Measurements from ENCODE around the gene NACC2. TPM values are rescaled to one million over a fixed set of nuclear protein-coding genes. Genes with fewer than 3 reads are reported as not detected.

NACC2 gene
- total and polyA plus RNA-seq, 9 of the 15 experiments (the other 6 are each of a cell fraction or from before 2014, with no cell fraction given), result 0.70 to 25.1 (median 5.6) TPM

DNA sequence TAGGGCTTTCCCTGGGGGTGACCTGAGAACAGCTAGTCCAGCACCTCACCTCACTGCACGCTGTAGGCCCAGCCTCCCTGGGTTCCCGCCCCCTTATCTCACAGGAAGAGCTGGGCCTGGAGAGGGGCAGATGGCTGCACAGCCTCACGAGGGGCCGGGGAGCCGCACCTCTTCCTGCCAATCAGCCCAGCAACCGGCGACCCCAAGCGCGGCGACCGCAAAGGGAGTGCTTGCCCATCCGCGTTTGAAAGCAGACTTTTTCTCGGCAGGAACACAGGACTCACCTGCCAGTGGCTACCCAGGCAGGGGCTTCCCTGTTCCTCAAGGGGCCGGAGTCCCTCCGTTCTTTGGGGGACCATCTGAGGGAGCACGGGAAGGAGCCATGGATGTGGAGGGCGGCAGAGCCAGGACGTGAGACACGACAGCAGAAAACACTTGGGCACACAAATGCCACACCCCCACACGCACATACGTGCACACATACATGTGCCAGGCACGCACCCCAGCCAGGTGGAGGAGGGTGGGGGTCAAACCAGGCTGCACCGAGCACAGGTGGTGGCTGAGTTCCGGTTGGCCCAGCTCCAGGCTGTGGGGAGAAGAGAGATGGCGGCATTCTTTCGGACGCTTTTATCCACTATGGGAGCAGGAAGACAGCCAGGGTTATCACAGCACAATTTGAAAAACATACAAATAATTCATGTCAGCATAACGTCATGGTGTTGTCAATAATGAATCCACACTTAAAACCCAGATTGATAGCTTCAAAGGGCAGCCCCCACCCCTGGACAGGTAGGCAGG, 12.3 kb upstream of the NACC2 start:
- Histone ChIP-seq H2AFZ (ENCODE audit: low read depth, low read length) (peak overlapping the region; percentile 79), H3K36me3 (ENCODE audit: control insufficient read depth, insufficient read depth, low read length) (no peaks in the 10 kb centered on the region), H3K27me3 (ENCODE audit: control insufficient read depth in 2 of 2, insufficient read depth in 2 of 2, low read length in 2 of 2) (no peaks in the 10 kb centered on the region), H3K4me2 (ENCODE audit: insufficient read depth, low read length) (peak overlapping the region; percentile 66), H4K20me1 (replicated peaks; ENCODE audit: control insufficient read depth, insufficient read depth, low read length) (no peaks in the 10 kb centered on the region), H3K4me1 (replicated peaks in 1 of 2; ENCODE audit: control insufficient read depth in 2 of 2, insufficient read depth in 2 of 2, low read length in 2 of 2) (peaks cover 51 to 90% of the 10 kb centered on the region in 2 experiments), H3K9me3 (replicated peaks; ENCODE audit: control insufficient read depth, insufficient read depth, low read depth, low read length) (no peaks in the 10 kb centered on the region), H3K4me3 (no peak overlapping the region), H3K9me1 (ENCODE audit: control insufficient read depth, insufficient read depth, low read length) (no peaks in the 10 kb centered on the region), H3K79me2 (ENCODE audit: control insufficient read depth, insufficient read depth, low read length) (no peaks in the 10 kb centered on the region; the same call in 2 of the 3 replicates), H3K9ac (ENCODE audit: insufficient read depth in 1 of 2, low read depth in 2 of 2, low read length in 2 of 2) (peak overlapping the region; percentile 62 to 85; a peak in 3 of 4 replicates), H3K27ac (ENCODE audit: extremely low read depth, low read depth, low read length) (peak overlapping the region; percentile 79)
- WGBS (ENCODE audit: insufficient coverage, low coverage, missing lambda C conversion rate), result 13% methylated on average over 29 of the region's 29 CpGs
- peak; percentile 90 for FAIRE-seq
- in situ Hi-C loops (cut with MboI) (no loop called here), intact Hi-C loops (cut with micrococcal nuclease) (no loop called here)
- CTCF ChIA-PET (ENCODE audit: low intra/inter-chr PET ratio), result no interaction called here
- DNase-seq (ENCODE audit: extremely low read depth in 1 of 4, low spot score in 3 of 4), result peak; percentile 73 to 92 (median 81)
- ATAC-seq, result peak; percentile 69
- POLR2A ChIA-PET, result interaction anchor here (0.6 to 2.4 kb wide), 8 partner anchors 10 to 190 kb away, joined by 3 to 6 read pairs (median 3); partner anchors contain the start of gene NACC2
- no TSS peak for BruUV-seq (replicated peaks)
- TF ChIP-seq, protein P1, sequence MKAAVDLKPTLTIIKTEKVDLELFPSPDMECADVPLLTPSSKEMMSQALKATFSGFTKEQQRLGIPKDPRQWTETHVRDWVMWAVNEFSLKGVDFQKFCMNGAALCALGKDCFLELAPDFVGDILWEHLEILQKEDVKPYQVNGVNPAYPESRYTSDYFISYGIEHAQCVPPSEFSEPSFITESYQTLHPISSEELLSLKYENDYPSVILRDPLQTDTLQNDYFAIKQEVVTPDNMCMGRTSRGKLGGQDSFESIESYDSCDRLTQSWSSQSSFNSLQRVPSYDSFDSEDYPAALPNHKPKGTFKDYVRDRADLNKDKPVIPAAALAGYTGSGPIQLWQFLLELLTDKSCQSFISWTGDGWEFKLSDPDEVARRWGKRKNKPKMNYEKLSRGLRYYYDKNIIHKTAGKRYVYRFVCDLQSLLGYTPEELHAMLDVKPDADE (conservative IDR thresholded peaks at IDR 0.05; ENCODE audit: control insufficient read depth, low read depth, low read length), result 0 out of 2 replicates have a peak, but pooled peaks have one; percentile 42
- TF ChIP-seq ATF1 (CRISPR knock-in tag; IDR thresholded peaks at IDR 0.05) (no peak), ATF1 (tag; IDR thresholded peaks at IDR 0.05) (0 out of 2 replicates have a peak, but pooled peaks have one; percentile 25), ARID1B (IDR thresholded peaks at IDR 0.05) (peak; percentile 66), YY1 (IDR thresholded peaks at IDR 0.05; ENCODE audit: borderline replicate concordance in 1 of 3, control insufficient read depth in 1 of 3, extremely low read depth in 1 of 3, insufficient read depth in 3 of 3, insufficient read length in 1 of 3, insufficient replicate concordance in 2 of 3, low read depth in 1 of 3, low read length in 2 of 3) (peak in 2 of 3 experiments; percentile 56 to 66), ZNF589 (CRISPR knock-in tag; IDR thresholded peaks at IDR 0.05; ENCODE audit: low read depth) (0 out of 2 replicates have a peak, but pooled peaks have one; percentile 55), HDAC2 (IDR thresholded peaks at IDR 0.05) (0 out of 2 replicates have a peak, but pooled peaks have one; percentile 21), TCF3 (CRISPR knock-in tag; IDR thresholded peaks at IDR 0.05) (peak; percentile 64), SUPT5H (IDR thresholded peaks at IDR 0.05) (peak; percentile 70), ETV1 (tag; conservative IDR thresholded peaks at IDR 0.05; ENCODE audit: low read depth) (0 out of 2 replicates have a peak, but pooled peaks have one; percentile 21), SLC30A9 (CRISPR knock-in tag; IDR thresholded peaks at IDR 0.05) (no peak), TEAD2 (tag; IDR thresholded peaks at IDR 0.05) (no peak)
- TF ChIP-seq, protein P2, sequence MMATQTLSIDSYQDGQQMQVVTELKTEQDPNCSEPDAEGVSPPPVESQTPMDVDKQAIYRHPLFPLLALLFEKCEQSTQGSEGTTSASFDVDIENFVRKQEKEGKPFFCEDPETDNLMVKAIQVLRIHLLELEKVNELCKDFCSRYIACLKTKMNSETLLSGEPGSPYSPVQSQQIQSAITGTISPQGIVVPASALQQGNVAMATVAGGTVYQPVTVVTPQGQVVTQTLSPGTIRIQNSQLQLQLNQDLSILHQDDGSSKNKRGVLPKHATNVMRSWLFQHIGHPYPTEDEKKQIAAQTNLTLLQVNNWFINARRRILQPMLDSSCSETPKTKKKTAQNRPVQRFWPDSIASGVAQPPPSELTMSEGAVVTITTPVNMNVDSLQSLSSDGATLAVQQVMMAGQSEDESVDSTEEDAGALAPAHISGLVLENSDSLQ (IDR thresholded peaks at IDR 0.05), result peak; percentile 85
- TF ChIP-seq, protein P3, sequence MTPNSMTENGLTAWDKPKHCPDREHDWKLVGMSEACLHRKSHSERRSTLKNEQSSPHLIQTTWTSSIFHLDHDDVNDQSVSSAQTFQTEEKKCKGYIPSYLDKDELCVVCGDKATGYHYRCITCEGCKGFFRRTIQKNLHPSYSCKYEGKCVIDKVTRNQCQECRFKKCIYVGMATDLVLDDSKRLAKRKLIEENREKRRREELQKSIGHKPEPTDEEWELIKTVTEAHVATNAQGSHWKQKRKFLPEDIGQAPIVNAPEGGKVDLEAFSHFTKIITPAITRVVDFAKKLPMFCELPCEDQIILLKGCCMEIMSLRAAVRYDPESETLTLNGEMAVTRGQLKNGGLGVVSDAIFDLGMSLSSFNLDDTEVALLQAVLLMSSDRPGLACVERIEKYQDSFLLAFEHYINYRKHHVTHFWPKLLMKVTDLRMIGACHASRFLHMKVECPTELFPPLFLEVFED (CRISPR knock-in tag; conservative IDR thresholded peaks at IDR 0.05), result no peak

Data from K562 (cell line).